Measurements from ENCODE around the gene VPS4A. TPM values are rescaled to one million over a fixed set of nuclear protein-coding genes. Genes with fewer than 3 reads are reported as not detected.

Gene VPS4A
- total RNA-seq, 1 experiment from 2014 or later = 42.2 TPM

GRCh38 chr16:69328854-69329316, 17.7 kb downstream of the VPS4A start:
- POLR2A ChIA-PET = no interaction called here
- intact Hi-C loops (cut with micrococcal nuclease) = no loop called here
- peak; percentile 7; the same call in 1 of the 2 replicates for TF ChIP-seq POLR2AphosphoS5 (IDR thresholded peaks at IDR 0.05; ENCODE audit: low read depth, low read length)
- no peak for TF ChIP-seq ATF3 (IDR thresholded peaks at IDR 0.05)
- no peak for TF ChIP-seq REST (IDR thresholded peaks at IDR 0.05; ENCODE audit: low read depth)
- no peak for TF ChIP-seq POLR2A (IDR thresholded peaks at IDR 0.05; ENCODE audit: borderline replicate concordance, extremely low read depth, insufficient read depth, insufficient read length)
- TF ChIP-seq TCF7L2 (IDR thresholded peaks at IDR 0.05; ENCODE audit: borderline replicate concordance, extremely low read depth, insufficient read depth, insufficient read length) = no peak
- no peak for TF ChIP-seq EGR1 (IDR thresholded peaks at IDR 0.05; ENCODE audit: low read depth)
- TF ChIP-seq SIN3A (IDR thresholded peaks at IDR 0.05; ENCODE audit: low read depth) = no peak
- TF ChIP-seq MAX (IDR thresholded peaks at IDR 0.05) = no peak
- no peak for TF ChIP-seq ZFX (IDR thresholded peaks at IDR 0.05)
- TF ChIP-seq SP1 (IDR thresholded peaks at IDR 0.05; ENCODE audit: low read depth) = 0 out of 2 replicates have a peak, but pooled peaks have one; percentile 4
- Histone ChIP-seq H3K36me3 (ENCODE audit: control insufficient read depth in 1 of 2, insufficient read depth in 2 of 2, low read length in 2 of 2) (peaks cover 36 to 61% of the 10 kb centered on the region in 2 experiments), H3K9ac (ENCODE audit: low read length) (peak overlapping the region; percentile 88), H3K4me1 (ENCODE audit: control insufficient read depth in 1 of 2, insufficient read depth in 2 of 2, low read length in 2 of 2) (peaks cover 18 to 33% of the 10 kb centered on the region in 2 experiments), H4K20me1 (ENCODE audit: insufficient read depth) (peaks cover 20% of the 10 kb centered on the region; the same call in 1 of the 2 replicates), H3K79me2 (ENCODE audit: insufficient read depth, low read length) (peaks cover 88% of the 10 kb centered on the region), H2AFZ (ENCODE audit: low read depth, low read length, poor library complexity, severe bottlenecking) (no peak overlapping the region), H3K9me2 (ENCODE audit: insufficient read depth) (no peaks in the 10 kb centered on the region), H3K4me3 (replicated peaks in 1 of 2; ENCODE audit: low read depth in 1 of 2, low read length in 2 of 2) (peak overlapping the region; percentile 87 to 88), H3K27me3 (ENCODE audit: insufficient read depth, low read length) (no peaks in the 10 kb centered on the region), H3K27ac (ENCODE audit: low read depth, low read length) (peak overlapping the region; percentile 87), H3K9me3 (ENCODE audit: control insufficient read depth in 1 of 2, insufficient read depth in 1 of 2, low read depth in 1 of 2, low read length in 2 of 2) (no peaks in the 10 kb centered on the region), H3K4me2 (ENCODE audit: low read length) (peak overlapping the region; percentile 97)
- no TSS peak for BruUV-seq (replicated peaks)
- no peak for ATAC-seq
- RAD21 ChIA-PET (ENCODE audit: low non-redundant PET in 1 of 2, low total read pairs in 2 of 2, uncharacterized antibody in 2 of 2, unreplicated experiment in 2 of 2) = no interaction called here
- DNase-seq (ENCODE audit: low read depth, low spot score) = no peak
- CTCF ChIA-PET = no interaction called here

All from HCT116 (cell line).